ENCODE results near the gene HMGB3. TPM values are rescaled to one million over a fixed set of nuclear protein-coding genes. Genes with fewer than 3 reads are reported as not detected.

The HMGB3 gene
- total and polyA plus RNA-seq, 2 donors (not counting 1 experiment from before 2014, with no cell fraction given), result 0.51 to 1.6 TPM

GRCh38 chrX:150936556-150936955 lies 46.6 kb upstream of the HMGB3 start:
- Mint-ChIP-seq H3K9me3 (ENCODE audit: insufficient read depth) (no peaks in the 10 kb centered on the region), H3K27ac (no peak overlapping the region), H3K27me3 (no peaks in the 10 kb centered on the region), H3K4me1 (no peaks in the 10 kb centered on the region), H3K4me3 (no peak overlapping the region)
- Histone ChIP-seq H3K27ac (ENCODE audit: low read length in 2 of 2) (no peak overlapping the region), H4K20me1 (ENCODE audit: control insufficient read depth, insufficient read depth, low read length, poor library complexity, severe bottlenecking) (no peaks in the 10 kb centered on the region), H3K79me2 (ENCODE audit: control insufficient read depth, insufficient read depth, low read length) (no peaks in the 10 kb centered on the region), H3K36me3 (replicated peaks in 1 of 2; ENCODE audit: control extremely low read depth in 1 of 2, control insufficient read depth in 1 of 2, extremely low read depth in 1 of 2, insufficient read depth in 2 of 2, low read length in 1 of 2) (no peaks in the 10 kb centered on the region), H3K9ac (ENCODE audit: low read length) (no peak overlapping the region), H3K27me3 (replicated peaks in 1 of 4; ENCODE audit: control extremely low read depth in 1 of 4, control insufficient read depth in 3 of 4, insufficient read depth in 4 of 4, low read length in 3 of 4) (no peaks in the 10 kb centered on the region), H3K4me3 (ENCODE audit: control extremely low read depth in 1 of 5, extremely low read depth in 1 of 5, insufficient read depth in 1 of 5, low read depth in 2 of 5, low read length in 4 of 5) (no peak overlapping the region), H3K4me1 (ENCODE audit: control insufficient read depth in 2 of 2, insufficient read depth in 2 of 2, low read length in 2 of 2) (no peaks in the 10 kb centered on the region), H3K9me3 (ENCODE audit: control extremely low read depth in 1 of 3, control insufficient read depth in 2 of 3, insufficient read depth in 1 of 3, low read length in 2 of 3) (peaks cover 0 to 3% (median 0%) of the 10 kb centered on the region in 3 donors), H3K4me2 (replicated peaks; ENCODE audit: low read depth, low read length, poor library complexity, severe bottlenecking) (no peak overlapping the region), H2AFZ (ENCODE audit: insufficient read depth, low read depth, low read length, poor library complexity, severe bottlenecking) (no peak overlapping the region)
- POLR2A ChIA-PET, result no interaction called here
- CTCF ChIA-PET, result no interaction called here
- ATAC-seq (ENCODE audit: low read depth) (no peak), DNase-seq (no peak)
- 47% methylated on average over 3 of the region's 6 CpGs for WGBS (ENCODE audit: insufficient coverage)
- intact Hi-C loops (cut with micrococcal nuclease), result no loop called here
- no peak for TF ChIP-seq EZH2 (IDR thresholded peaks at IDR 0.05; ENCODE audit: borderline replicate concordance, insufficient read depth, low read depth, low read length, poor library complexity, severe bottlenecking)

- Histone ChIP-seq H3K4me3 (ENCODE audit: control extremely low read depth in 1 of 5, extremely low read depth in 1 of 5, insufficient read depth in 1 of 5, low read depth in 2 of 5, low read length in 4 of 5) (no peak overlapping the region), H3K27me3 (replicated peaks in 1 of 4; ENCODE audit: control extremely low read depth in 1 of 4, control insufficient read depth in 3 of 4, insufficient read depth in 4 of 4, low read length in 3 of 4) (no peaks in the 10 kb centered on the region), H3K79me2 (ENCODE audit: control insufficient read depth, insufficient read depth, low read length) (no peaks in the 10 kb centered on the region), H2AFZ (ENCODE audit: insufficient read depth, low read depth, low read length, poor library complexity, severe bottlenecking) (no peak overlapping the region), H3K27ac (ENCODE audit: low read length in 2 of 2) (no peak overlapping the region), H3K4me2 (replicated peaks; ENCODE audit: low read depth, low read length, poor library complexity, severe bottlenecking) (no peak overlapping the region), H3K36me3 (replicated peaks in 1 of 2; ENCODE audit: control extremely low read depth in 1 of 2, control insufficient read depth in 1 of 2, extremely low read depth in 1 of 2, insufficient read depth in 2 of 2, low read length in 1 of 2) (no peaks in the 10 kb centered on the region), H3K9ac (ENCODE audit: low read length) (no peak overlapping the region), H3K4me1 (ENCODE audit: control insufficient read depth in 2 of 2, insufficient read depth in 2 of 2, low read length in 2 of 2) (no peaks in the 10 kb centered on the region), H4K20me1 (ENCODE audit: control insufficient read depth, insufficient read depth, low read length, poor library complexity, severe bottlenecking) (no peaks in the 10 kb centered on the region), H3K9me3 (ENCODE audit: control extremely low read depth in 1 of 3, control insufficient read depth in 2 of 3, insufficient read depth in 1 of 3, low read length in 2 of 3) (peaks cover 0 to 3% (median 0%) of the 10 kb centered on the region in 3 donors)
- intact Hi-C loops (cut with micrococcal nuclease), result no loop called here
- Mint-ChIP-seq H3K4me3 (no peak overlapping the region), H3K9me3 (ENCODE audit: insufficient read depth) (no peaks in the 10 kb centered on the region), H3K27ac (no peak overlapping the region), H3K27me3 (no peaks in the 10 kb centered on the region), H3K4me1 (no peaks in the 10 kb centered on the region)
- POLR2A ChIA-PET, result no interaction called here
- CTCF ChIA-PET, result no interaction called here
- DNase-seq (no peak), ATAC-seq (ENCODE audit: low read depth) (no peak)
- WGBS (ENCODE audit: insufficient coverage), result 95% methylated on average over 6 of the region's 9 CpGs
- TF ChIP-seq EZH2 (IDR thresholded peaks at IDR 0.05; ENCODE audit: borderline replicate concordance, insufficient read depth, low read depth, low read length, poor library complexity, severe bottlenecking), result no peak
- TF ChIP-seq CTCF (IDR thresholded peaks at IDR 0.05), result no peak
Measured at GRCh38 chrX:150940844-150941495, 42.2 kb upstream of the HMGB3 start.
